ENCODE data around the gene DBN1.

Gene DBN1

GRCh38 chr5:177439518-177440053 lies 33.8 kb downstream of the DBN1 start:
- TF ChIP-seq TAF1 (IDR thresholded peaks at IDR 0.05; ENCODE audit: borderline replicate concordance, insufficient read depth, low read length) (no peak), FOXP2 (optimal IDR thresholded peaks at IDR 0.05; ENCODE audit: borderline replicate concordance, extremely low read depth, extremely low read length, insufficient read depth) (no peak), REST (IDR thresholded peaks at IDR 0.05; ENCODE audit: insufficient read depth in 1 of 2, low read depth in 2 of 2, low read length in 2 of 2) (no peak), SIN3A (IDR thresholded peaks at IDR 0.05; ENCODE audit: borderline replicate concordance, insufficient read depth, low read length) (no peak), POLR2AphosphoS5 (IDR thresholded peaks at IDR 0.05; ENCODE audit: low read depth, low read length) (no peak)

- TF ChIP-seq POLR2AphosphoS5 (IDR thresholded peaks at IDR 0.05; ENCODE audit: low read depth, low read length), result no peak
- no peak for TF ChIP-seq FOXP2 (optimal IDR thresholded peaks at IDR 0.05; ENCODE audit: borderline replicate concordance, extremely low read depth, extremely low read length, insufficient read depth)
- no peak for TF ChIP-seq SIN3A (IDR thresholded peaks at IDR 0.05; ENCODE audit: borderline replicate concordance, insufficient read depth, low read length)
- no peak for TF ChIP-seq TAF1 (IDR thresholded peaks at IDR 0.05; ENCODE audit: borderline replicate concordance, insufficient read depth, low read length)
- TF ChIP-seq REST (IDR thresholded peaks at IDR 0.05; ENCODE audit: insufficient read depth in 1 of 2, low read depth in 2 of 2, low read length in 2 of 2), result no peak
Measured at GRCh38 chr5:177438468-177438867, 35.0 kb downstream of the DBN1 start.

GRCh38 chr5:177437623-177438022 lies 35.8 kb downstream of the DBN1 start:
- TF ChIP-seq FOXP2 (optimal IDR thresholded peaks at IDR 0.05; ENCODE audit: borderline replicate concordance, extremely low read depth, extremely low read length, insufficient read depth) (no peak), POLR2AphosphoS5 (IDR thresholded peaks at IDR 0.05; ENCODE audit: low read depth, low read length) (no peak), TAF1 (IDR thresholded peaks at IDR 0.05; ENCODE audit: borderline replicate concordance, insufficient read depth, low read length) (no peak), SIN3A (IDR thresholded peaks at IDR 0.05; ENCODE audit: borderline replicate concordance, insufficient read depth, low read length) (no peak), REST (IDR thresholded peaks at IDR 0.05; ENCODE audit: insufficient read depth in 1 of 2, low read depth in 2 of 2, low read length in 2 of 2) (no peak)

DNA sequence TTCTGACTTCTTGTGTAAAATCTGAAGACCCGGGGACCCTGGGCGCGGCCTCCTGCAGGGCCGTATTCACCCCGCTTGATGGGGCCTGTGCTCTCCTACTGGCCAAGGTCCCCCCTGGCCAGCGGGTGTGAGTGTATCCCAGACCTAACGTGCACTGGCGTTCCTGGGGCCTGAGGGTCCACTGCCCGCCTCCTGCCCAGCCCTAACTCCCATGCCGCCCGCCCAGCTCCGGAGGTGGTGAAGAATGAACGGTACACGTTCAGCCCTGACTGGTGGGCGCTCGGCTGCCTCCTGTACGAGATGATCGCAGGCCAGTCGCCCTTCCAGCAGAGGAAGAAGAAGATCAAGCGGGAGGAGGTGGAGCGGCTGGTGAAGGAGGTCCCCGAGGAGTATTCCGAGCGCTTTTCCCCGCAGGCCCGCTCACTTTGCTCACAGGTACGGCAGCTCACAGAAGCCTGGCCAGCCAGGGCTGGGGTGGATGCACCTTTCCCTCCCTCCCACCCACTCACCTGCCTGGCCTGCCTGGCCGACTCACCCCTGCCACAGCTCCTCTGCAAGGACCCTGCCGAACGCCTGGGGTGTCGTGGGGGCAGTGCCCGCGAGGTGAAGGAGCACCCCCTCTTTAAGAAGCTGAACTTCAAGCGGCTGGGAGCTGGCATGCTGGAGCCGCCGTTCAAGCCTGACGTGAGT lies 37.4 kb downstream of the DBN1 start:
- TF ChIP-seq SIN3A (IDR thresholded peaks at IDR 0.05; ENCODE audit: borderline replicate concordance, insufficient read depth, low read length) (no peak), POLR2AphosphoS5 (IDR thresholded peaks at IDR 0.05; ENCODE audit: low read depth, low read length) (no peak), TAF1 (IDR thresholded peaks at IDR 0.05; ENCODE audit: borderline replicate concordance, insufficient read depth, low read length) (no peak), FOXP2 (optimal IDR thresholded peaks at IDR 0.05; ENCODE audit: borderline replicate concordance, extremely low read depth, extremely low read length, insufficient read depth) (no peak), REST (IDR thresholded peaks at IDR 0.05; ENCODE audit: insufficient read depth in 1 of 2, low read depth in 2 of 2, low read length in 2 of 2) (no peak)
